ENCODE results near the gene HOMEZ.
"Not testable (repeated sequence)": the region's sequence is repeated elsewhere in the genome, so short reads cannot be mapped to it uniquely, and the experiment has no call there.

HOMEZ gene

DNA sequence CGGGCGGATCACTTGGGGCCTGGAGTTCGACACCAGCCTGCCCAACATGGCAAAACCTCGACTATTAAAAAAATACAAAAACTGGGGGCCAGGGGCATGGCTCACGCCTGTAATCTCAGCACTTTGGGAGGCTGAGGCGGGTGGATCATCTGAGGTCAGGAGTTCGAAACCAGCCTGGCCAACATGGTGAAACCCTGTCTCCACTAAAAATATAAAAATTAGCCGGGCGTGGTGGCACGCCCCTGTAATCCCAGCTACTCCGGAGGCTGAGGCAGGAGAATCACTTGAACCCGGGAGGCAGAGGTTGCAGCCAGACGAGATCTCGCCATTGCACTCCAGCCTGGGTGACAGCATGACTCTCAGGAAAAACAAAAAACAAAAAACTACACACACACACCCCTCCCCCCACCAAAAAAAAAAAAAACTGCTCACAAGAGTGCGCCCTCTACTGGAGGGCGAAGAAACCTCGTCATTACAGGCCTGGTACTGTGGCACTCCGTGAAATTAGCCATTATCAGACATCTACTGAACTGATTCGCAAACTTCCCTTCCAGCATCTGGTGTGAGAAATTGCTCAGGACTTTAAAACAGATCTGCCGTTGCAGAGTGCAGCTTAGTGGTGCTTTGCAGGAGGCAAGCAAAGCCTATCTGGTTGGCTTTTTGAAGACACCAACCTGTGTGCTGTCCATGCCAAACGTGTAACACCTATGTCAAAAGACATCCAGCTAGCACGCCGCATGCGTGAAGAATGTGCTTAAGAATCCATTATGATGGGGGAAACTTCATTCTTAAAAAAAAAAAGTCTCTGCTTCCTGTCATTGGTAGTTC is 9.0 kb upstream of the HOMEZ start:
- Histone ChIP-seq H3K4me1 (ENCODE audit: control extremely low read depth in 1 of 4, control insufficient read depth in 4 of 4, insufficient read depth in 4 of 4, low read length in 3 of 4) (peaks cover 4 to 20% (median 12%) of the 10 kb centered on the region in 4 experiments), H3K27me3 (replicated peaks in 2 of 5; ENCODE audit: control insufficient read depth in 4 of 5, insufficient read depth in 5 of 5, low read length in 4 of 5) (peaks cover 0 to 4% (median 0%) of the 10 kb centered on the region in 5 experiments), H3K4me3 (ENCODE audit: control insufficient read depth in 1 of 7, extremely low read depth in 1 of 7, insufficient read depth in 4 of 7, low read depth in 2 of 7, low read length in 6 of 7) (peak overlapping the region in 2 of 7 experiments; percentile 1 to 45), H3K36me3 (ENCODE audit: control insufficient read depth in 4 of 4, insufficient read depth in 4 of 4, low read length in 3 of 4) (peaks cover 4 to 29% (median 16%) of the 10 kb centered on the region in 4 experiments), H3K9me3 (ENCODE audit: control extremely low read depth in 1 of 5, control insufficient read depth in 4 of 5, insufficient read depth in 2 of 5, low read depth in 1 of 5, low read length in 4 of 5) (no peaks in the 10 kb centered on the region), H3K27ac (ENCODE audit: insufficient read depth in 1 of 2, low read depth in 1 of 2, low read length in 2 of 2, poor library complexity in 1 of 2, severe bottlenecking in 2 of 2) (no peak overlapping the region)
- WGBS (ENCODE audit: insufficient coverage): 44% methylated on average over 20 of the region's 24 CpGs
- POLR2A ChIA-PET: no interaction called here
- CTCF ChIA-PET: interaction anchor here (0.8 to 20.4 kb wide), 17 partner anchors 9 to 174 kb away, joined by 3 to 177 read pairs (median 4); partner anchors contain the start of genes BCL2L2, HOMEZ and PABPN1
- DNase-seq: peak; percentile 74 to 91 (median 88)

DNA sequence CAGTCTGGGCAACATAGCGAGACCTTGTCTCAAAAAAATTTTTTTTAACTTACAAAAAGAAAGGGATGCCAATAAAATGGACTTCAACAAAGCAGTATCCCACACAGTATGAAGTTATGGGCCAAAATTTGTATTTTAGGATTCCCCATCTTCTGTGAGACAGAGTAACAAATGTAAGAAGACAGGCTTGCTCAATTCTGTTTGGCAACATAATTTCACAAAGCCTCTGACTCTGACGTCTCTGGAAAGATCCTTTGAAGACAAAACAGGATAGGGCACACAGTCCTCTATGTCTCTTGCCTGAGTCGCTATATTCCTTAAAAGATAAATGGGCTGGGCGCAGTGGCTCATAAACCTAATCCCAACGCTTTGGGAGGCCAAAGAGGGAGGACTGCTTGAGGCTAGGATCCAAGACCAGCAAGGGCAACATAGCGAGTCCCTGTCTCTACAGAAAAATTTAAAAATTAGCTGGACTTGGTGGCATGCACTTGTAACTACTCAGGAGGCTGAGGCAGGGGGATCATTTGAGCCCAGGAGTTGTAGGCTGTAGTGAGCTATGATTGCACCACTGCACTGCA is 1.1 kb upstream of the HOMEZ start:
- DNase-seq: no peak
- WGBS (ENCODE audit: insufficient coverage): 61% methylated on average over 6 of the region's 6 CpGs
- H3K9me3 ChIP-seq (ENCODE audit: control extremely low read depth in 1 of 5, control insufficient read depth in 4 of 5, insufficient read depth in 2 of 5, low read depth in 1 of 5, low read length in 4 of 5): no peaks in the 10 kb centered on the region
- H3K4me3 ChIP-seq (ENCODE audit: control insufficient read depth in 1 of 7, extremely low read depth in 1 of 7, insufficient read depth in 4 of 7, low read depth in 2 of 7, low read length in 6 of 7): peak overlapping the region; percentile 59 to 96 (median 95)
- H3K27me3 ChIP-seq (replicated peaks in 2 of 5; ENCODE audit: control insufficient read depth in 4 of 5, insufficient read depth in 5 of 5, low read length in 4 of 5): no peaks in the 10 kb centered on the region
- H3K4me1 ChIP-seq (ENCODE audit: control extremely low read depth in 1 of 4, control insufficient read depth in 4 of 4, insufficient read depth in 4 of 4, low read length in 3 of 4): peaks cover 11 to 22% (median 15%) of the 10 kb centered on the region in 4 experiments
- ChIA-PET CTCF (interaction anchor here (0.9 to 3.3 kb wide), 14 partner anchors 9 to 210 kb away, joined by 3 to 22 read pairs (median 4); partner anchors contain the start of genes PABPN1 and PPP1R3E), POLR2A (interaction anchor here (0.5 to 1.7 kb wide), 5 partner anchors 10 to 181 kb away, joined by 3 to 8 read pairs (median 3); partner anchors contain the start of genes PABPN1 and PPP1R3E)
- peaks cover 0 to 3% (median 3%) of the 10 kb centered on the region in 4 experiments for H3K36me3 ChIP-seq (ENCODE audit: control insufficient read depth in 4 of 4, insufficient read depth in 4 of 4, low read length in 3 of 4)
- peak overlapping the region; percentile 76 to 91 for H3K27ac ChIP-seq (ENCODE audit: insufficient read depth in 1 of 2, low read depth in 1 of 2, low read length in 2 of 2, poor library complexity in 1 of 2, severe bottlenecking in 2 of 2)

DNA sequence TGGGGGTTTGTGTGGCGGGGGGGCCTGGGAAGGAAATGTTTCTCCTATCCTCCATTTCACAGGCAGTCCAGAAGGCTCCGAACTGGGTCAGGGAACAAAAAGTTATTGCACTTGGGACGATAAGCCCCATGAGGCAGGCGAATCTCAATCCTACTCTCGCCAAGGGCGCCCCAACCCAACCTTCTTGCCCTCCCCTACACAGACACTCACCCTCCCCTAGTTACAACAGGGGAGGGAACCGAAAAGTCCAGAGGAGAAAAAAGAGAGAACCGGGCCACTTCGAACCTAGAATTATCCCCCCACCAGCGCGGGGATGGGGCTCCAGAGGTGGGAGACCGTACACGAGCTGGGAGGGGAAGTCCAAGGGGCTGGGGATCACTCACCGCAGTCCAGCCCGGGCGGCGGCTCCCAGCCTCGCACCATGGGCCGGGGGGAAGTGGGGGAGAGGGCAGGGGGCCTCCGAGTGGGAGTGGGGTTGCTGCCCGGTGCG is 357 bp downstream of the HOMEZ start:
- Histone ChIP-seq H3K36me3 (ENCODE audit: control insufficient read depth in 4 of 4, insufficient read depth in 4 of 4, low read length in 3 of 4) (peaks cover 0 to 3% (median 3%) of the 10 kb centered on the region in 4 experiments), H3K4me3 (ENCODE audit: control insufficient read depth in 1 of 7, extremely low read depth in 1 of 7, insufficient read depth in 4 of 7, low read depth in 2 of 7, low read length in 6 of 7) (peak overlapping the region; percentile 59 to 96 (median 95)), H3K27ac (ENCODE audit: insufficient read depth in 1 of 2, low read depth in 1 of 2, low read length in 2 of 2, poor library complexity in 1 of 2, severe bottlenecking in 2 of 2) (peak overlapping the region; percentile 54 to 87), H3K27me3 (replicated peaks in 2 of 5; ENCODE audit: control insufficient read depth in 4 of 5, insufficient read depth in 5 of 5, low read length in 4 of 5) (no peaks in the 10 kb centered on the region), H3K9me3 (ENCODE audit: control extremely low read depth in 1 of 5, control insufficient read depth in 4 of 5, insufficient read depth in 2 of 5, low read depth in 1 of 5, low read length in 4 of 5) (no peaks in the 10 kb centered on the region), H3K4me1 (ENCODE audit: control extremely low read depth in 1 of 4, control insufficient read depth in 4 of 4, insufficient read depth in 4 of 4, low read length in 3 of 4) (peaks cover 11 to 22% (median 15%) of the 10 kb centered on the region in 4 experiments)
- CTCF ChIA-PET: interaction anchor here (0.6 to 3.0 kb wide), 7 partner anchors 11 to 275 kb away, joined by 3 to 22 read pairs (median 5); partner anchors contain the start of gene PPP1R3E
- POLR2A ChIA-PET: interaction anchor here (0.6 to 1.7 kb wide), 5 partner anchors 12 to 185 kb away, joined by 3 to 8 read pairs (median 4); partner anchors contain the start of genes PABPN1 and PPP1R3E
- peak in 1 of 3 donors; percentile 61 for DNase-seq
- 3% methylated on average over 6 of the region's 22 CpGs for WGBS (ENCODE audit: insufficient coverage)

DNA sequence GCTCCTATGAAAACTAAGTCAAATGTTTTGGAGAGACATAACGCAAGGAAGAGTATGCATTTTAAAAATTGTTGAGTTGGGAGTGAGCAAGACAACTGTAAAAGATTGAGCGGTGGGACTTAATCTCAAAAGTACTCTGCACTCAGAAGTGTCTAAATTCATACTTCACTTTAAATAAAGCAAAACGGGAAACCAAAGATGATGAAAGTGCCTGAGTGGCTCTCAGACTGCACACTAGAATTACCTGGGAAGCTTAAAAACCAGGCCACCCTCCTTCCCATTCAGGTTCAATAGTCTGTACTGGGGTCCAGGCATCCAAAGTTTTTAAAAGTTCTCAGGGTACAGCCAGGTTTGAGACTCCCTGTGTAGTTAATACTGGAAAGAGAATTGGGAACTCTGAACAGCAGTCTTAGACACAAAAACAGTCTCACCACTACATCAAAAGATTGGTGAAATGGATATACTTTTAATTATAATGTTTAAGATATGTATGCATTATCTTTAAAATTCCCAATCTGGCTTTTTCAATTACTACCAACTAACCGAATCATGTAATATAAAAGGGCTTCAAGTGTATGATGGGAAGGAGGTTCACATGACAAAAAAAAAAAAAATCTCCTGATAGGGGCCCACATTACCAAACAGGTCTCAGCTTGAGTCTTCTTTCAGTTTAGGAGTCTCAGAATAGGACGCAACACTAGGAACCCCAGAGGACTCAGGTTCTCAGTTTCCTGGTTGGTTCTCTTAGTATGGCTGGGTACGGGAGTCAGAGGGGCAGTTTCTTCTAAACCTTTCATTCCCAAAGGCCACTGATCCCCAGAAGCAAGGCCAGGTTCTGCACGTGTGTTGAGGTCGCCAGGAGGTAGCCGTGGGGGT is 1.0 kb downstream of the HOMEZ start:
- DNase-seq: peak; percentile 28 to 37 (median 28)
- ChIA-PET POLR2A (interaction anchor here (0.6 to 1.7 kb wide), 3 partner anchors 20 to 185 kb away, joined by 3 to 8 read pairs (median 4); partner anchors contain the start of gene PABPN1), CTCF (interaction anchor here (1.1 to 3.0 kb wide), 4 partner anchors 11 to 275 kb away, joined by 3 to 22 read pairs (median 12); partner anchors contain the start of gene PPP1R3E)
- 10% methylated on average over 5 of the region's 9 CpGs for WGBS (ENCODE audit: insufficient coverage)
- H3K9me3 ChIP-seq (ENCODE audit: control extremely low read depth in 1 of 5, control insufficient read depth in 4 of 5, insufficient read depth in 2 of 5, low read depth in 1 of 5, low read length in 4 of 5): no peaks in the 10 kb centered on the region
- peak overlapping the region; percentile 54 to 87 for H3K27ac ChIP-seq (ENCODE audit: insufficient read depth in 1 of 2, low read depth in 1 of 2, low read length in 2 of 2, poor library complexity in 1 of 2, severe bottlenecking in 2 of 2)
- H3K4me3 ChIP-seq (ENCODE audit: control insufficient read depth in 1 of 7, extremely low read depth in 1 of 7, insufficient read depth in 4 of 7, low read depth in 2 of 7, low read length in 6 of 7): peak overlapping the region; percentile 59 to 96 (median 95)
- H3K4me1 ChIP-seq (ENCODE audit: control extremely low read depth in 1 of 4, control insufficient read depth in 4 of 4, insufficient read depth in 4 of 4, low read length in 3 of 4): peaks cover 11 to 22% (median 17%) of the 10 kb centered on the region in 4 experiments
- peaks cover 0 to 3% (median 3%) of the 10 kb centered on the region in 4 experiments for H3K36me3 ChIP-seq (ENCODE audit: control insufficient read depth in 4 of 4, insufficient read depth in 4 of 4, low read length in 3 of 4)
- H3K27me3 ChIP-seq (replicated peaks in 2 of 5; ENCODE audit: control insufficient read depth in 4 of 5, insufficient read depth in 5 of 5, low read length in 4 of 5): no peaks in the 10 kb centered on the region

DNA sequence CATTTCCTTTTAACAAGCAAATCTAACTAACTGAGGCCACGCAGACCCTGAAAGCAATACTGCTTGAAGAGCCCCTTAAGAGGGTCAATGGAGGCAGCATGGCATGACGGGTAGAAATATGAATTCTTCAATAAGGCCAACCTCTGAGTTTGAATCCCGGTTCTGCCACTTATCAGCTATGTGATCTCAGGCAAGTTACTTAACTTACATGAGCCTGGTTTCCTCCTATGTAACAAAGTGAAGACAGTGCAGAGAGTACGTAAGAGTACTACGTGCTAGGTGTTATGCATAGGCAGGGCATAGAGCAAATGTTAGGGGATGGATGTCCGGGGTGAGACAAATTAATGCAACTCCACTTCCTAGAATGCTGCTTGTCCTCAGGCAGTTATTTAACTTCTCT is 4.7 kb downstream of the HOMEZ start:
- 95% methylated on average over 5 of the region's 6 CpGs for WGBS (ENCODE audit: insufficient coverage)
- H3K4me1 ChIP-seq (ENCODE audit: control extremely low read depth in 1 of 4, control insufficient read depth in 4 of 4, insufficient read depth in 4 of 4, low read length in 3 of 4): peaks cover 5 to 15% (median 8%) of the 10 kb centered on the region in 4 experiments
- no peaks in the 10 kb centered on the region for H3K27me3 ChIP-seq (replicated peaks in 2 of 5; ENCODE audit: control insufficient read depth in 4 of 5, insufficient read depth in 5 of 5, low read length in 4 of 5)
- no peak overlapping the region for H3K4me3 ChIP-seq (ENCODE audit: control insufficient read depth in 1 of 7, extremely low read depth in 1 of 7, insufficient read depth in 4 of 7, low read depth in 2 of 7, low read length in 6 of 7)
- ChIA-PET POLR2A (interaction anchor here (1.1 kb wide), 1 partner anchor 20 kb away, joined by 3 read pairs; no protein-coding TSS in a partner anchor), CTCF (interaction anchor here (1.7 to 3.0 kb wide), 3 partner anchors 10 to 18 kb away, joined by 5 to 12 read pairs (median 9); no protein-coding TSS in a partner anchor)
- DNase-seq: no peak
- H3K27ac ChIP-seq (ENCODE audit: insufficient read depth in 1 of 2, low read depth in 1 of 2, low read length in 2 of 2, poor library complexity in 1 of 2, severe bottlenecking in 2 of 2): no peak overlapping the region
- no peaks in the 10 kb centered on the region for H3K9me3 ChIP-seq (ENCODE audit: control extremely low read depth in 1 of 5, control insufficient read depth in 4 of 5, insufficient read depth in 2 of 5, low read depth in 1 of 5, low read length in 4 of 5)
- peaks cover 0 to 14% (median 8%) of the 10 kb centered on the region in 4 experiments for H3K36me3 ChIP-seq (ENCODE audit: control insufficient read depth in 4 of 4, insufficient read depth in 4 of 4, low read length in 3 of 4)

DNA sequence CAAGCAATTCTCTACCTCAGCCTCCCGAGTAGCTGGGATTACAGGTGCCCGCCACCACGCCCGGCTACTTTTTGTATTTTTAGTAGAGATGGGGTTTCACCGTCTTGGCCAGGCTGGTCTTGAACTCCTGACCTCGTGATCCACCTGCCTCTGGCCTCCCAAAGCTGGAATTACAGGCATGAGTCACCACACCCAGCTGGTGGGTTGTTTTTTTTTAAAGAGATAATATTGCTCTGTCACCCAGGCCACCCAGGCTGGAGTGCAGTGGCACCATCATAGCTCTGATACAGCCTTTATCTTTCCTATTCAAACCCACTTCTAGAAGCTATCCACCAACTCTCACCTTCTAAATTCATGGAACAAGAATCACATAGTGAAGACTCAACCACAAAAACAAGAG is 8.0 kb downstream of the HOMEZ start:
- H3K36me3 ChIP-seq (ENCODE audit: control insufficient read depth in 4 of 4, insufficient read depth in 4 of 4, low read length in 3 of 4): peaks cover 2 to 24% (median 18%) of the 10 kb centered on the region in 4 experiments
- H3K27ac ChIP-seq (ENCODE audit: insufficient read depth in 1 of 2, low read depth in 1 of 2, low read length in 2 of 2, poor library complexity in 1 of 2, severe bottlenecking in 2 of 2); DNase-seq; H3K4me1 ChIP-seq (ENCODE audit: control extremely low read depth in 1 of 4, control insufficient read depth in 4 of 4, insufficient read depth in 4 of 4, low read length in 3 of 4); POLR2A ChIA-PET; H3K4me3 ChIP-seq (ENCODE audit: control insufficient read depth in 1 of 7, extremely low read depth in 1 of 7, insufficient read depth in 4 of 7, low read depth in 2 of 7, low read length in 6 of 7); H3K27me3 ChIP-seq (replicated peaks in 2 of 5; ENCODE audit: control insufficient read depth in 4 of 5, insufficient read depth in 5 of 5, low read length in 4 of 5); H3K9me3 ChIP-seq (ENCODE audit: control extremely low read depth in 1 of 5, control insufficient read depth in 4 of 5, insufficient read depth in 2 of 5, low read depth in 1 of 5, low read length in 4 of 5): not testable (repeated sequence)
- CTCF ChIA-PET: interaction anchor here (0.6 to 10.6 kb wide), 6 partner anchors 8 to 109 kb away, joined by 3 to 118 read pairs (median 3); partner anchors contain the start of genes HOMEZ and PPP1R3E
- WGBS (ENCODE audit: insufficient coverage): 100% methylated on average over 6 of the region's 6 CpGs
